ENCODE data around the gene XPO1.

DNA sequence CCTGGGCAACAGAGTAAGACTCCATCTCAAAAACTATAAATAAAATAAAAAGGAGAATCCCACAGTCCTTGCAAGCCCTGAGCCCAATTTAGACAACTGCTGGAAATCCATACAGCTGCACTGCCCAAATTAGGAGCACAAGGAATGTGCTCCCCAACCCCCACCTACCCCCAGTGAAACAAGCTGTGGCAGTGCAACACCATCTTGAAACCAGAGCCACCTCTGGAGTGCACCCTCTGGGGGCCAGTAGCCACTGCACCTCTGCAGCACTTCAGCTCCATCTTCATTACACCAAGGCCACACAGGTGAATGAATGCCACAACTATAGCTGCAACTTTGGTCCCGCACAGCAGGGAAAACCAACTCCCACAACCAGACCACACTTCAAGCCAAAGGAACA is 104.5 kb downstream of the XPO1 start:
- TF ChIP-seq TAF1 (IDR thresholded peaks at IDR 0.05; ENCODE audit: low read depth) (no peak), YY1 (IDR thresholded peaks at IDR 0.05; ENCODE audit: low read depth) (no peak)

Measured in Ishikawa (cell line).